Measurements from ENCODE around the gene ABLIM2.
"Not testable (repeated sequence)": the region's sequence is repeated elsewhere in the genome, so short reads cannot be mapped to it uniquely, and the experiment has no call there.

ABLIM2 gene

GRCh38 chr4:8155660-8156421 lies 2.8 kb downstream of the ABLIM2 start:
- no peak for DNase-seq

GRCh38 chr4:8155048-8155447 lies 3.6 kb downstream of the ABLIM2 start:
- DNase-seq: peak; percentile 27

GRCh38 chr4:8153441-8153840 lies 5.2 kb downstream of the ABLIM2 start:
- DNase-seq: no peak

- DNase-seq: no peak
Observed at GRCh38 chr4:8152865-8153257, 5.8 kb downstream of the ABLIM2 start.

- no peak for DNase-seq
Observed at GRCh38 chr4:8152090-8152864, 6.3 kb downstream of the ABLIM2 start.

GRCh38 chr4:8151165-8151650 lies 7.4 kb downstream of the ABLIM2 start:
- DNase-seq: no peak

GRCh38 chr4:8150152-8151090 lies 8.2 kb downstream of the ABLIM2 start:
- no peak for DNase-seq

GRCh38 chr4:8149664-8150063 lies 8.9 kb downstream of the ABLIM2 start:
- DNase-seq: no peak

GRCh38 chr4:8148785-8149435 lies 9.7 kb downstream of the ABLIM2 start:
- no peak for DNase-seq

GRCh38 chr4:8148159-8148558 lies 10.5 kb downstream of the ABLIM2 start:
- no peak for DNase-seq

GRCh38 chr4:8147231-8147970 lies 11.2 kb downstream of the ABLIM2 start:
- no peak for DNase-seq

GRCh38 chr4:8146157-8146556 lies 12.5 kb downstream of the ABLIM2 start:
- DNase-seq: no peak

GRCh38 chr4:8144359-8144758 lies 14.3 kb downstream of the ABLIM2 start:
- no peak for DNase-seq

- no peak for DNase-seq
Observed at GRCh38 chr4:8143392-8144140, 15.0 kb downstream of the ABLIM2 start.

GRCh38 chr4:8142556-8142955 lies 16.1 kb downstream of the ABLIM2 start:
- no peak for DNase-seq

GRCh38 chr4:8141935-8142334 lies 16.7 kb downstream of the ABLIM2 start:
- DNase-seq: no peak

GRCh38 chr4:8140915-8141314 lies 17.7 kb downstream of the ABLIM2 start:
- no peak for DNase-seq

- not testable (repeated sequence) for DNase-seq
Observed at GRCh38 chr4:8139726-8140125, 18.9 kb downstream of the ABLIM2 start.

- DNase-seq: no peak
Observed at GRCh38 chr4:8136972-8137710, 21.5 kb downstream of the ABLIM2 start.

- no peak for DNase-seq
Observed at GRCh38 chr4:8136529-8136928, 22.1 kb downstream of the ABLIM2 start.

Data from stimulated activated CD4-positive, alpha-beta T cell treated with anti-CD3 and anti-CD28 coated beads, Interleukin-1b, Interleukin-23, amount 100 ng/mL, for 48 hours (primary cell).